Thyroid gland (tissue), 4 donors: ENCODE results near the gene SHISA8.

Experiments
- POLR2A ChIP-seq, 2 donors: fragments of 450-650 bp; IDR thresholded peaks; one replicate each; pipeline ENCODE4 v1.6.1; 2017; ENCODE audit warnings: antibody characterized with exemption in 2 of 2, mild to moderate bottlenecking in 2 of 2, moderate library complexity in 1 of 2
- TF ChIP-seq, protein P1 (sequence below), 6 experiments: fragments of 200-600 bp in 3 of 6; fragments of 450-650 bp in 3 of 6; sonication (generic) in 3 of 6; IDR thresholded peaks; one replicate each; pipeline ENCODE4 v1.5.1; 2016 to 2019; ENCODE audit warnings: antibody characterized with exemption in 6 of 6, mild to moderate bottlenecking in 2 of 6, inconsistent platforms in 1 of 6, moderate library complexity in 1 of 6

DNA sequence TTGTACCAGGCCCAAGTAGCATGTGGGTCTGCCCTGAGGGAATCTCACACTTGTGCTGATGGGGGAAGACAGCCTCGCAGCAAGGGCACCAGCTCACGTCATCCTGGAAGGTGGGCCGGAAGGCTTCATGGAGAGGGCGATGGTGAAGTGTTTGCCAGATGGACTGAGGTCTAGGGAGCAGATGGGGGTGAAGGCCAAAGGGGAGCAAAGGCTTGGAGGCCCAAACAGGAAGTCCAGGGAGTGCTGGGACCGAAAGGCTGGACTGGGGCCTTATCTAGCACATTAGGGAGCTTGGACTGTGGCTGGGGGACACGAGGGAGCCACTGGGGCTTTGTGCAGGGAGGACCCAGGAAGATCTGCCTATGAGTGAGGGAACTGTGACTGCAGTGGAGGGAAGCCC is 12.9 kb upstream of the SHISA8 start:
- TF ChIP-seq, protein P1, sequence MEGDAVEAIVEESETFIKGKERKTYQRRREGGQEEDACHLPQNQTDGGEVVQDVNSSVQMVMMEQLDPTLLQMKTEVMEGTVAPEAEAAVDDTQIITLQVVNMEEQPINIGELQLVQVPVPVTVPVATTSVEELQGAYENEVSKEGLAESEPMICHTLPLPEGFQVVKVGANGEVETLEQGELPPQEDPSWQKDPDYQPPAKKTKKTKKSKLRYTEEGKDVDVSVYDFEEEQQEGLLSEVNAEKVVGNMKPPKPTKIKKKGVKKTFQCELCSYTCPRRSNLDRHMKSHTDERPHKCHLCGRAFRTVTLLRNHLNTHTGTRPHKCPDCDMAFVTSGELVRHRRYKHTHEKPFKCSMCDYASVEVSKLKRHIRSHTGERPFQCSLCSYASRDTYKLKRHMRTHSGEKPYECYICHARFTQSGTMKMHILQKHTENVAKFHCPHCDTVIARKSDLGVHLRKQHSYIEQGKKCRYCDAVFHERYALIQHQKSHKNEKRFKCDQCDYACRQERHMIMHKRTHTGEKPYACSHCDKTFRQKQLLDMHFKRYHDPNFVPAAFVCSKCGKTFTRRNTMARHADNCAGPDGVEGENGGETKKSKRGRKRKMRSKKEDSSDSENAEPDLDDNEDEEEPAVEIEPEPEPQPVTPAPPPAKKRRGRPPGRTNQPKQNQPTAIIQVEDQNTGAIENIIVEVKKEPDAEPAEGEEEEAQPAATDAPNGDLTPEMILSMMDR (IDR thresholded peaks at IDR 0.05), result no peak
- no peak for TF ChIP-seq POLR2A (IDR thresholded peaks at IDR 0.05)
